Ascending aorta (tissue), 2 donors: Measurements from ENCODE around the gene CYP24A1. TPM values are rescaled to one million over a fixed set of nuclear protein-coding genes. Genes with fewer than 3 reads are reported as not detected.

Experiments
- DNase-seq, 2 donors: peaks; one replicate each; pipeline ENCODE4 v3.0.0-alpha.2; 2019; ENCODE audit warnings: low spot score in 2 of 2
- H3K27ac ChIP-seq, 2 donors: fragments of 200-600 bp; sonication (generic); one replicate each; pipeline ENCODE4 v1.5.1; 2016 to 2017; ENCODE audit warnings: mild to moderate bottlenecking in 1 of 2
- H3K27me3 ChIP-seq: fragments of 200-600 bp; sonication (generic); one replicate; pipeline ENCODE4 v1.5.1; 2017
- H3K36me3 ChIP-seq, 2 donors: fragments of 200-600 bp; sonication (generic); one replicate each; pipeline ENCODE4 v1.5.1; 2016
- H3K4me1 ChIP-seq, 2 donors: fragments of 200-600 bp; sonication (generic); one replicate each; pipeline ENCODE4 v1.5.1; 2016 to 2017; ENCODE audit warnings: mild to moderate bottlenecking in 1 of 2
- H3K4me3 ChIP-seq, 2 donors: fragments of 200-600 bp; sonication (generic); one replicate each; pipeline ENCODE4 v1.5.1; 2016 to 2017; ENCODE audit warnings: mild to moderate bottlenecking in 1 of 2
- H3K9me3 ChIP-seq, 2 donors: fragments of 200-600 bp; sonication (generic); one replicate each; pipeline ENCODE4 v1.5.1; 2016
- intact Hi-C: fragments of 100-400 bp; cut with DNase I; formaldehyde crosslinking; loops from one replicate; pipeline ENCODE4 v1.15.1; 2023
- total RNA-seq: library from RNA; depleted of rRNA; stranded (reverse); fragments of >200 nt; gene quantifications from one replicate; pipeline ENCODE4 v1.1.0, GENCODE V29; 2016
- TF ChIP-seq, protein P1 (sequence below), 3 experiments: fragments of 200-600 bp in 2 of 3; fragments of 450-650 bp in 1 of 3; sonication (generic) in 2 of 3; IDR thresholded peaks; one replicate each; pipeline ENCODE4 v1.5.1; 2016 to 2019; ENCODE audit warnings: antibody characterized with exemption in 3 of 3, mild to moderate bottlenecking in 1 of 3, moderate library complexity in 1 of 3

CYP24A1 gene
- total RNA-seq, 1 donor from 2014 or later = not detected

DNA sequence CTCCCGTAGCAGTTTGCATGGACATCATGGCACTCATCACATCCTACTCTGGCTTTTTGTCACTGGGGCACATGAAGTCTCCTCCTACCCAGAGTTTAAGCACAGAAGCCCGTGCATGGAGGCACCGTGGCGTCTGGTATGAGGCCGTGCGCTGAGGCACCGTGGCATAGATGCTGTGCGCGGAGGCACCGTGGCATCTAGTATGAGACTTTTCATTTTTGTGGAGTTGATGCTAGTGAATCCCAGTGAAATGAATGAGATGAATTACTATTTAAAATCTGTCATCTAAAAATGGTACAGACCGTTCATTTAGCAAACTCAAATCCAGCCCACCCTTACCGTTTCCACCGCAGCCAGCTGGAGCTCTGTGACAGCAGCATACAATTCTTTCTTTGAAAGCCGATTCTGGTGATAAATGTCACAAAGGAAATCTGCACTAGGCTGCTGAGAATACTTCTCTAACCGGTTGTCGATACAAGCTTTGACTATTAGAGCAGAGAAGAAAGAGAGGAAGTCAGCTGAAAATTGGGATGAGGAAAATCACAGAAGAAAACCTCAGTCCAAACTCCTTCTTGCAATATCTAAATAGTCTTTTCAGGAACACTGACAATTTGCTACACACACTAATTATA is 11.3 kb downstream of the CYP24A1 start:
- intact Hi-C loops = no loop called here
- Histone ChIP-seq H3K4me1 (no peaks in the 10 kb centered on the region), H3K9me3 (no peaks in the 10 kb centered on the region), H3K4me3 (no peak overlapping the region), H3K27me3 (no peaks in the 10 kb centered on the region), H3K36me3 (no peaks in the 10 kb centered on the region), H3K27ac (no peak overlapping the region)
- TF ChIP-seq, protein P1, sequence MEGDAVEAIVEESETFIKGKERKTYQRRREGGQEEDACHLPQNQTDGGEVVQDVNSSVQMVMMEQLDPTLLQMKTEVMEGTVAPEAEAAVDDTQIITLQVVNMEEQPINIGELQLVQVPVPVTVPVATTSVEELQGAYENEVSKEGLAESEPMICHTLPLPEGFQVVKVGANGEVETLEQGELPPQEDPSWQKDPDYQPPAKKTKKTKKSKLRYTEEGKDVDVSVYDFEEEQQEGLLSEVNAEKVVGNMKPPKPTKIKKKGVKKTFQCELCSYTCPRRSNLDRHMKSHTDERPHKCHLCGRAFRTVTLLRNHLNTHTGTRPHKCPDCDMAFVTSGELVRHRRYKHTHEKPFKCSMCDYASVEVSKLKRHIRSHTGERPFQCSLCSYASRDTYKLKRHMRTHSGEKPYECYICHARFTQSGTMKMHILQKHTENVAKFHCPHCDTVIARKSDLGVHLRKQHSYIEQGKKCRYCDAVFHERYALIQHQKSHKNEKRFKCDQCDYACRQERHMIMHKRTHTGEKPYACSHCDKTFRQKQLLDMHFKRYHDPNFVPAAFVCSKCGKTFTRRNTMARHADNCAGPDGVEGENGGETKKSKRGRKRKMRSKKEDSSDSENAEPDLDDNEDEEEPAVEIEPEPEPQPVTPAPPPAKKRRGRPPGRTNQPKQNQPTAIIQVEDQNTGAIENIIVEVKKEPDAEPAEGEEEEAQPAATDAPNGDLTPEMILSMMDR (IDR thresholded peaks at IDR 0.05) = no peak
- DNase-seq = no peak

DNA sequence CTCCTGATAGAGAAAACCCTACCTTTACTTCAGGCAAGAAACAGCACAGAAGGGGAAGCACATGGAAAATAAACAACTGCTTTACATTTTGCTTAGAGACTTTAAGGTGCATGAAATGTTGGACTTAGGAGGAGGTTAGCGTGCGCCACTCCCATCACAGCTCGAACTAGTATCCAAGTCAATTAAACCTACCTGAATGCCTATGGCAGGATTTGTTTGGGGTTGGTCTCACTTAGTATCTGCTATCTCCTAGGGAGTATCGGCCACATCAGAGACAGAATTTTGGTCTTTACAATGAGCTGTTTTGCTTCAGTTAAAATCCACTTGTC is 12.0 kb downstream of the CYP24A1 start:
- Histone ChIP-seq H3K27ac (no peak overlapping the region), H3K4me3 (no peak overlapping the region), H3K36me3 (no peaks in the 10 kb centered on the region), H3K27me3 (no peaks in the 10 kb centered on the region), H3K4me1 (no peaks in the 10 kb centered on the region), H3K9me3 (no peaks in the 10 kb centered on the region)
- TF ChIP-seq, protein P1 (IDR thresholded peaks at IDR 0.05) = no peak
- DNase-seq = no peak
- intact Hi-C loops = no loop called here

DNA sequence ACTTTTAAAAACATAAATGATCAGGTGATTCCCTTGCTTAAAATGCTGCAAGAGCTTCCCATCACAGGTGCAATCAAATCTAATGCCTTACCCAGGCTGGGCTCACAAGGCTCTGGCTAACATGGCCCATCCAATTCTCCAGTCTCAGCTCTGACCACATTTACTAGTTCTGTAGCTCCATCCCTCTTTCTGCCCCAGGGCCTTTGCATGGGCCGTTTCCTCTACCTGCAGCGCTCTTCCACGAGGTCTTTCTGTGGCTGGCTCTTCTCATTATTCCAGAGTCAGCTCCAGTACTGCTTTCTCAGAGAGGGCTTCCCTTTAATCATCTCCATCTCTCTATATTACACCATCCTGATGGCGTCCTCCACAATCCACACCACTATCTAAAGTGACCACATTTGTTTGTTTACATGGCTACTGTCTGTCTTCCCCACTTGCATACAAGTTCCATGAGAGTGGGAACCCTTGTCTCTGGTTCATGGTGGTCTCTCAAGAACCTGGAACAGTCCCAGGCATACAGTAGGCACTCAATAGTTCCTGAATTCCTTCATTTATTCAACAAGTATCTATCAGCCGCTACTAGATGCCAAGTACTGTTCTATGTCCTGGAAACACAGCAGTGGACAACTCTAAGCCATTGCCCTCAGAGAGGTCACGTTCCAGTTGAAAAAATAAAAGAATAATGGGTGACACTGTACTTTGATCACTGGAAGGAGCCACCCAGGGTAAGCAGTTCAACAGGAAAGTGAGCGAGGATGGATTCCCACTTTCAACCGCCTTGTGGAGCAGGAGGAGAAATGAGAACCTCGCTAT is 12.6 kb downstream of the CYP24A1 start:
- intact Hi-C loops = no loop called here
- DNase-seq = no peak
- H3K4me1 ChIP-seq = no peaks in the 10 kb centered on the region
- no peaks in the 10 kb centered on the region for H3K9me3 ChIP-seq
- no peaks in the 10 kb centered on the region for H3K27me3 ChIP-seq
- H3K27ac ChIP-seq = no peak overlapping the region
- H3K36me3 ChIP-seq = no peaks in the 10 kb centered on the region
- H3K4me3 ChIP-seq = no peak overlapping the region
- TF ChIP-seq, protein P1 (IDR thresholded peaks at IDR 0.05) = no peak

DNA sequence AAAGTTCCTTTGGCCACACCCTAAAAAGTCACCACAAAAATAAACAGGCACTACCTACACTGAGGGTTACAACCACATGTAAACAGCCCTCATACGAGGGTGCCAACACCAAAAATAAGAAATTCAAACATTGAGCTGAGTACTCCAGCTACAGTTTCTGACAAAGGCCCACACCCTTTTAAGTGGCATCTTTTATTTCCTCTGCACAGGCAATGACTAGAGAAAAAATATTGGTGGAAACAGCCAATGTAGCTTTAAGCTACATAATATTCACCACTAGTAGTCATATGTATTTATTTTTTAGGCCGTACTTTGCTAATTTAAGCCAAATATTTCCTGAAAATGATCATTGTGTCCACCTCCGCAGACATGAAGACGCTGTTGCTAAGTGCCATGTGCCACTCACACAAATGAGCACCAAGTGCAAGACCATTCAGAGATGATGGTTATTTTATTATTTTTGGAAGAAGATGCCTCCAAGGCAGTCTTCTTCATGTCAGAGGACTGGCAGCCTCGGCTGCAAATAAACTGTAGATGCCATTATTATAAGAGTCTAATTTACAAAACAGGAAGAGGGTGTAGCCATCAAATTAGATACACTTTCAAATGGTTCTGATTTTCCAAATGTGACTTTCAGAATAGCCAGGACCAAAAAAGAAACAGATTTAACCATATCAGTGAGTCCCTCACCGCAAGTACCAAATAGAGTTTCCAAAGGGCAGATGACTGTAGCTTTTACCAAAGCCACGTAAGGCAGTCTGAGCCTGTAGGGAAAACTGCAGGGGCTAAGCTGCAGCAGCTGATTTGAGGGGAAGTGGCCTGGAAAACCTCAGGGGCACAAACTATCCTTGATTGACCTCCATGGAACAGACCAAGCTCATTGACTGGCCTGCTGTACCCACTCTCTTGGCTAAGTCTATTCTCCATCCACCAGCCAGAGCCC is 13.4 kb downstream of the CYP24A1 start:
- Histone ChIP-seq H3K9me3 (no peaks in the 10 kb centered on the region), H3K4me1 (no peaks in the 10 kb centered on the region), H3K36me3 (no peaks in the 10 kb centered on the region), H3K4me3 (no peak overlapping the region), H3K27me3 (no peaks in the 10 kb centered on the region), H3K27ac (no peak overlapping the region)
- TF ChIP-seq, protein P1 (IDR thresholded peaks at IDR 0.05) = no peak
- DNase-seq = no peak
- intact Hi-C loops = no loop called here

DNA sequence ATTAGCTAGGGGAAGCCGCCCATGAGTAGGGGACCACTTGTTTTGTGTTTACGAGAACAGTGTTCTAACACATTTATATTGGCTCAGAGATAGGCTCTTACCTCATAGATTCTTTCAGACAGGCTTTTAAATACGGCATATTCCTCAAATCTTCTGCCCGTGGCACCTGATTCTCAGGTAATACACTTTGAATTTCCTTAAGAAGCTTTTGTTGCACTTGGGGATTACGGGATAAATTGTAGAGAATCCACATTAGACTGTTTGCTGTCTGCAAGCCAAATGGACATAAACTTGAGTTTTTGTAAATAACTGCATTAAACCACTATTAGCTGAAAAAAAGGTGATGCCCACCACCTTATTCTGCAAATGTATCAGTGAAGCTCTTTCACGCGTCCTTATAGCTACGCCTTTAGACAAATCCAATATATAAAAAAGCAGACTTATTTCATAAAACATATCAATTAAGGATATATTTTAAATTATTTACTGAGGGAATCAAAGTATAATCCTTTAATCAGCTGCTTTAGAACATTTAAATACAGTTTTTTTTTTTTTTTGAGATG is 14.8 kb downstream of the CYP24A1 start:
- H3K4me3 ChIP-seq = no peak overlapping the region
- intact Hi-C loops = no loop called here
- TF ChIP-seq, protein P1 (IDR thresholded peaks at IDR 0.05) = no peak
- no peaks in the 10 kb centered on the region for H3K4me1 ChIP-seq
- H3K36me3 ChIP-seq = no peaks in the 10 kb centered on the region
- H3K27me3 ChIP-seq = no peaks in the 10 kb centered on the region
- no peaks in the 10 kb centered on the region for H3K9me3 ChIP-seq
- DNase-seq = no peak
- H3K27ac ChIP-seq = no peak overlapping the region
